ENCODE data around the gene OBSL1. TPM values are rescaled to one million over a fixed set of nuclear protein-coding genes. Genes with fewer than 3 reads are reported as not detected.

OBSL1 gene
- total RNA-seq, result 32.0 and 32.1 TPM in 2 replicates

DNA sequence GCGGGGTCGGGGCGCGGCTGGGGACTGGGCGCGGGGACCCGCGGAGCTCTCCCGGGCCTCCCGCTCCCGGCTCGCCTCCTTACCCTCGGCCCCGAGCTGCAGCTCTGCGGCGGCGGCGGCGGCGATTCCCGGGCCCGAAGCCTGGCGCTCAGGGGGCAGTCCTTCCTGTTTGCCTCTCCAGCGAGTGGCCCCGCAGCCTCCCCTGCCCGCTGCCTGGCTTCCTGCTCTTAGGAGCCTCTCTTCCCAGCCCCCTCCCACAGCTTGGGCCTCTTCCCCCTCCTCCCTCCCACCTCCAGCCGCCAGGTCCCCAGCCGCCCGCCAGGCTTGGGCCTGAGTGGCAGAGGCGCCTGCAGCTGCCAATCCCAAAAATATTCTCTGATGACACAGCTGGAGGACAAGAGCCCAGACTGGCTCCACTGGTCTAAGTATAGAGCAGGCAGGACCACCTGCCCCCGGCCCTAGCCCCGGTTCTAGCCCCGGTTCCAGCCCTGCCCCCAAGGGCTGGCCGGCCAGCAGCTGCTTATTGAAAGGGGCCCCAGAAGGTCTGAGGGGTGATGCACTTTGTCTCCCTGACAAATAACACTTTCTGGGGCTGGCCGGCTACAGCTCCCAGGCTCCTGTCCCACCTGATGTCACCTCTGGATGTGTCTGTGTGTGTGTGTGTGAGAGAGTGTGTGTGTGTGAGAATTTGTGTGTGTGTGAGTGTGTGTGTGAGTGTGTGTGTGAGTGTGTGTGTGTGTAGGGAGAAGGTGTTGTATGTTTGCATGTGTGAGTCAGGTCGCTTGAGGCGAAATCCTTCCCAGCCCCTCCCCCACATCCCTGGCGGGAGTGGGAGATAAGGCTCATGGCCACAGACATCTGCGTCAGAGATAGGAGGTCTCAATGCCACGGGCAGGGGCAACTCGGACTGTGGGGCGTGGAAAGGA lies at the start of gene OBSL1:
TSS of gene OBSL1 (minus strand) at position 229 of the 926 bp plus-strand sequence. CDS start 307 bp downstream, outside the sequence.

DNA sequence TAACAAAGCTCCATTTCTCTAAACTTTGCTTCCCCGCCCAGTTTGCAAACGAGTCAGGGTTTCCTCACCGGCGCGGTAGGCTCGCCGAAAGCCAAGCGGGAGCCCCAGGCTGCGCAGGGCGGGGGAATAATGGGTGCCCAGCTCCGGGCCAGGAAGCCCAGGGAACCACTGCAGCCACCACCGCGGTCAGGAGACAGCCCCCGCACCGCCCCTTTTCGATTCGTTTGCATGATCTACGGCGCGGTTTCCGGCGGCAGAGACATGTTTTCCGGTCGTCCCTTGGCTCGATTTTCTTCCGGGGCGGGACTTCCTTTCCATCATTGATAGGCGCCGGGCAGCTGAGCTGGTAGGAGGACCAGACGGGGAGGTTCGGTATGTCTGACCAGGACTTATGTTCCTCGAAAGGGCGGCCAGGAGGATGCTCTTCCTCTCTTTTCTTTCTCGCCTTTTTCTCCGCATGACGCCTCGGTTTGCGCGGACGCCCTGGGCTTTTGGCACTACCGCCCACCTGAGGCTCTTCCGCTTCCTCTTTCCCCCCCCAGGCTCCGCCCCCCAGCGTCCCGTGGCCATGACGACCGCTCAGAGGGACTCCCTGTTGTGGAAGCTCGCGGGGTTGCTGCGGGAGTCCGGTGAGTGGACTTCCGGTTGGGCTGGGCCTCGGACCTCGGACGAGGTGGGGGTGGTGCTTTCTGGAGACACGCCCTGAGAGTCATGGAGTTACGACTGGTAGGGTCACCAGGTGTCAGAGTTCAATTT lies 26.4 kb upstream of the OBSL1 start, which contains the start of gene STK11IP:
TSS of gene STK11IP (plus strand) at position 306 of the 756 bp plus-strand sequence. CDS start at position 569, 263 bp downstream.

DNA sequence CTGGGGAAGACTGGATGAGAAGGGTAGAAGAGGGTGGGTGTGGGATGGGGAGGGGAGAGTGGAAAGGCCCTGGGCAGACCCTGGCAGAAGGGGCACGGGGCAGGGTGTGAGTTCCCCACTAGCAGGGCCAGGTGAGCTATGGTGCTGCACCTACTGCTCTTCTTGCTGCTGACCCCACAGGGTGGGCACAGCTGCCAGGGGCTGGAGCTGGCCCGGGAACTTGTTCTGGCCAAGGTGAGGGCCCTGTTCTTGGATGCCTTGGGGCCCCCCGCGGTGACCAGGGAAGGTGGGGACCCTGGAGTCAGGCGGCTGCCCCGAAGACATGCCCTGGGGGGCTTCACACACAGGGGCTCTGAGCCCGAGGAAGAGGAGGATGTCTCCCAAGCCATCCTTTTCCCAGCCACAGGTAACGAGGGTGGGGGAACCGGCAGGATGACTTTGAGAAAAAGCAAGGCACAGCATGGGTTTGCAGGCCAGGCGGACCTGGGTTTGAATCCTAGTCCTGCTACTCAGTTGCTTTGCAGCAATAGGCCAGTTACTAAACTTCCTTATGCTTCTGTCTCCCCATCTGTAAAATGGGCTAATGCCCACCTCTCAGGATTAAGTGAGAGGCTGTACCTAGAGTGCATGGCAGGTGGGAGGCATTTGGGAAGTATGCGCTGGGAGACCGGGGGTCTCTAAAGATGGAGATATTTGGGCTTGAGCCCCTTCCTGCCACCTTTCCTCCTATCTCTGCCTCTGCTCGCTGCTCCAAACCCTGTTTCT lies 1.1 kb upstream of the OBSL1 start, which contains the start of gene INHA:
TSS of gene INHA (plus strand) at position 74 of the 765 bp plus-strand sequence. CDS start at position 139, 65 bp downstream.

DNA sequence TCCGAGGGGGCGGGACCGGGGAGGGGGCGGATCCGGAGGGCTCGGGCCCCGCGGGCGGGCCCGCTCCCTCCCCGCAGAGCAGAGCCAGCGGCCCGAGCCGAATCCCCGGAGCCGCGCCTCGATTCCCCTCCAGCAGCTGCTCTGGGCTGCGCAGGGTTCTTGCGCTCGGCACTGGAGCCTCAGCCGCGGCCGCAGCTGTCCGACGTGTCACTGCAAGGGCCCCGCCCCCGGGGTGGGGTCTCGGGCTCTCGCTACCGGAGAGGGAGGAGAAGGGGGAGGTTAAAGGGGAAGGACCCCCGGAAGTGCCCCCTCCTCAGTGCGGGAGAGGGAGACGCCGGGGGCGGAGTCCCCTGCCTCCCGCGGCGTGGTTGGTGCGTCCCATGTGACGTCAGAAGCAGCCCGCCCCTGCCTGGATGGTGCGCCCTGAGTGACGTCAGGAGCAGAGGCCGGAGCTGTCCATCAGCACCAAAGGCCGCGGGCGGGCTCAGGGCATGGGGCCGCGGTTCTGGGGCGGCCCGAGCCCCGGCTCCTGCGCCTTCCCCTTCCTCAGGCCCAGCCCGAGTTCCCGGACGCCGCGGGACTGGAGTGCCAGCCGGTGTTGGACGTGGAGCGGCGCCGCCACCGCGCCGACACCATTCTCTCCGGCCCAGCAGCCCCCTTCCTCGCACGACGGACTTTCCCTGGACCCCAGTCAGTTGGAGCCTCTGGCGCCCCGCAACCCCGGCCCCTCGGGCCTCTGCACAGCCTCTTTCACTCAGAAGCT lies 27.6 kb downstream of the OBSL1 start, which contains the start of the genes CHPF and TMEM198:
TSS of gene CHPF (minus strand) at position 214 of the 763 bp plus-strand sequence. CDS start 271 bp downstream, outside the sequence.
TSS of gene TMEM198 (plus strand) at position 433 of the 763 bp plus-strand sequence. CDS start 700 bp downstream, outside the sequence.

DNA sequence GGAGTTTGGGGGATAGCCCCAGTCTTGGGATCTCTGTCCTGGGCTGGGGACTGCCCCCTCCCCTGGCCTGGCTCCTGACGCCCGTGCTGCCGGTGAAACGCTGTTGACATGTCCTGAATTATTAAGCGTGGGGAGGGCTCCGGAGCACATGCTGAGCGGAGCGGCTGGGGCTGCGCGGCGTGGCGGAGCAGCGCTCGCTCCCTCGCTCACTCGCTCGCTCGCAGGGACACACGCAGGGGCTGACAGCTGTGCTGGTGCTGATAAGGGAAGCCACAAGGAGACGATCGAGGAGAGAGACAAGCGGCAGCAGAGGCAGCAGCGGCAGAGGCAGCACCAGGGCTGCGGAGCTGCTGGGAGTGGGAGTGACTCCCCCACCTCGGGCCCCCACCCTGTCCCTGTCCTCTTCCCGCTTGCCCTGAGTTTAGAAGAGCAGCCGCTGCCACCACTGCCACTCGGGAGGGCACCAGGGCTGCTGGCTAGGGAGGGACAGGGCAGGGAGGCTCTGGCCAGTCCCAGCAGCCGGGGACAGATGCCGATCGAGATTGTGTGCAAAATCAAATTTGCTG lies 57.1 kb downstream of the OBSL1 start, which contains the start of gene ASIC4:
TSS of gene ASIC4 (plus strand) at position 287 of the 566 bp plus-strand sequence. CDS start at position 530, 243 bp downstream.

Other genes starting within 250 kb of the OBSL1 start
- gene RESP18, start 238.8 kb downstream of the OBSL1 start, total RNA-seq, result not detected in 2 replicates
- gene DNPEP, start 183.6 kb downstream of the OBSL1 start, total RNA-seq, result 42.2 and 45.6 TPM in 2 replicates
- gene DES, start 153.2 kb downstream of the OBSL1 start, total RNA-seq, result 3.0 and 5.0 TPM in 2 replicates
- gene SPEG, start 136.7 kb downstream of the OBSL1 start, total RNA-seq, result 13.2 and 14.0 TPM in 2 replicates
- gene GMPPA, start 72.6 kb downstream of the OBSL1 start, total RNA-seq, result 57.2 and 64.1 TPM in 2 replicates
- 0.34 TPM in 1 of 2 replicates, not detected in the other for gene ASIC4, start 57.1 kb downstream of the OBSL1 start, total RNA-seq
- 94.3 and 95.3 TPM in 2 replicates for gene CHPF, start 27.7 kb downstream of the OBSL1 start, total RNA-seq
- 0.74 and 1.2 TPM in 2 replicates for gene TMEM198, start 27.5 kb downstream of the OBSL1 start, total RNA-seq
- gene INHA, start 771 bp upstream of the OBSL1 start, total RNA-seq, result not detected in 2 replicates
- 9.7 and 10.4 TPM in 2 replicates for gene STK11IP, start 26.3 kb upstream of the OBSL1 start, total RNA-seq
- gene SLC4A3, start 56.1 kb upstream of the OBSL1 start, total RNA-seq, result 1.3 and 1.8 TPM in 2 replicates

All from bronchus fibroblast of lung (primary cell).